ENCODE results near the gene FXN. TPM values are rescaled to one million over a fixed set of nuclear protein-coding genes. Genes with fewer than 3 reads are reported as not detected.

FXN gene
- total and polyA plus RNA-seq, 2 donors (not counting 3 experiments of a cell fraction or from before 2014, with no cell fraction given) = 18.2 to 21.2 TPM

DNA sequence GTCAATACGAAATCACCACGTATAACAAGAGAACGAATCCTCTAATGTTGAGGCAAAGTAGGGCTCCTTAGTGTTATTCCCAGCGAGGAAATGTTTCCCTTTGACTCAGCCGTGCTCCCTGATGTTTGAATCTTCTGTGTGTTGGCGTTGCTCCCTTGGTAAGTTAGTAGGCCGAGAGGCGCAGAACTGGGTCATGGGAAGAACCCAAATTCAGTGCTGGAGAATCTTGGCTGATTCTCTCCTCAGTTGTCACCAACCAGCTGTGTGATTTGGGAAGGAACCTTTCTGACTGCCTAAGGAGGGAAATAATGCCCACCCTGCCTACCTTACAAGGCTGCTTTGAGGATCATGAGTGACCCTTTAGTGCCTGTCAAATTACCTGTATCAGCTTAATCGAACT, 44.1 kb upstream of the FXN start:
- Histone ChIP-seq H3K4me3 (replicated peaks in 1 of 3; ENCODE audit: insufficient read depth in 1 of 3, low read depth in 1 of 3, low read length in 3 of 3) (no peak overlapping the region), H3K4me1 (ENCODE audit: control insufficient read depth, extremely low read depth, insufficient read depth, low read length) (no peaks in the 10 kb centered on the region), H3K36me3 (ENCODE audit: control insufficient read depth in 2 of 2, extremely low read depth in 1 of 2, insufficient read depth in 2 of 2, low read length in 2 of 2) (no peaks in the 10 kb centered on the region), H3K79me2 (ENCODE audit: control insufficient read depth, insufficient read depth, low read length) (no peaks in the 10 kb centered on the region), H3K9ac (replicated peaks; ENCODE audit: extremely low read depth, insufficient read depth, low read length) (no peak overlapping the region), H2AFZ (ENCODE audit: low read depth, low read length) (no peak overlapping the region), H3K9me3 (replicated peaks; ENCODE audit: control insufficient read depth, insufficient read depth, low read length) (no peaks in the 10 kb centered on the region), H4K20me1 (replicated peaks; ENCODE audit: control insufficient read depth, extremely low read depth, insufficient read depth, low read length) (no peaks in the 10 kb centered on the region), H3K27ac (ENCODE audit: insufficient read depth, low read depth, low read length) (no peak overlapping the region), H3K9me1 (replicated peaks; ENCODE audit: control insufficient read depth, extremely low read depth, insufficient read depth, low read length) (no peaks in the 10 kb centered on the region), H3K4me2 (ENCODE audit: insufficient read depth, low read length) (no peak overlapping the region), H3K27me3 (ENCODE audit: control insufficient read depth in 2 of 2, insufficient read depth in 2 of 2, low read length in 2 of 2) (peaks cover 0 to 1% of the 10 kb centered on the region in 2 experiments)
- dilution Hi-C loops (cut with MboI; ENCODE audit: extremely low pct_ligation_motif_present, low sequenced_read_pairs) = no loop called here
- ChIA-PET CTCF (no interaction called here), POLR2A (no interaction called here)
- no peak for DNase-seq (ENCODE audit: low read depth, low spot score)
- FAIRE-seq = no peak
- BruUV-seq (replicated peaks) = no TSS peak
- TF ChIP-seq POLR2AphosphoS5 (IDR thresholded peaks at IDR 0.05; ENCODE audit: insufficient read depth, low read depth, low read length) (no peak), GATA2 (IDR thresholded peaks at IDR 0.05; ENCODE audit: insufficient read depth, insufficient read length, low read depth, low read length) (no peak), JUN (IDR thresholded peaks at IDR 0.05; ENCODE audit: borderline replicate concordance, insufficient read depth, insufficient read length, low read depth) (no peak), EZH2 (IDR thresholded peaks at IDR 0.05; ENCODE audit: borderline replicate concordance, low read depth, low read length, severe bottlenecking) (no peak), MYC (IDR thresholded peaks at IDR 0.05; ENCODE audit: low read depth, low read length) (no peak), FOS (IDR thresholded peaks at IDR 0.05; ENCODE audit: borderline replicate concordance, insufficient read depth, low read length) (no peak), POLR2A (IDR thresholded peaks at IDR 0.05; ENCODE audit: low read depth, low read length) (no peak)
- TF ChIP-seq, protein P1, sequence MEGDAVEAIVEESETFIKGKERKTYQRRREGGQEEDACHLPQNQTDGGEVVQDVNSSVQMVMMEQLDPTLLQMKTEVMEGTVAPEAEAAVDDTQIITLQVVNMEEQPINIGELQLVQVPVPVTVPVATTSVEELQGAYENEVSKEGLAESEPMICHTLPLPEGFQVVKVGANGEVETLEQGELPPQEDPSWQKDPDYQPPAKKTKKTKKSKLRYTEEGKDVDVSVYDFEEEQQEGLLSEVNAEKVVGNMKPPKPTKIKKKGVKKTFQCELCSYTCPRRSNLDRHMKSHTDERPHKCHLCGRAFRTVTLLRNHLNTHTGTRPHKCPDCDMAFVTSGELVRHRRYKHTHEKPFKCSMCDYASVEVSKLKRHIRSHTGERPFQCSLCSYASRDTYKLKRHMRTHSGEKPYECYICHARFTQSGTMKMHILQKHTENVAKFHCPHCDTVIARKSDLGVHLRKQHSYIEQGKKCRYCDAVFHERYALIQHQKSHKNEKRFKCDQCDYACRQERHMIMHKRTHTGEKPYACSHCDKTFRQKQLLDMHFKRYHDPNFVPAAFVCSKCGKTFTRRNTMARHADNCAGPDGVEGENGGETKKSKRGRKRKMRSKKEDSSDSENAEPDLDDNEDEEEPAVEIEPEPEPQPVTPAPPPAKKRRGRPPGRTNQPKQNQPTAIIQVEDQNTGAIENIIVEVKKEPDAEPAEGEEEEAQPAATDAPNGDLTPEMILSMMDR (IDR thresholded peaks at IDR 0.05; ENCODE audit: extremely low read depth in 1 of 2, insufficient read depth in 1 of 2, low read depth in 1 of 2, low read length in 2 of 2) = no peak
- TF ChIP-seq, protein P2, sequence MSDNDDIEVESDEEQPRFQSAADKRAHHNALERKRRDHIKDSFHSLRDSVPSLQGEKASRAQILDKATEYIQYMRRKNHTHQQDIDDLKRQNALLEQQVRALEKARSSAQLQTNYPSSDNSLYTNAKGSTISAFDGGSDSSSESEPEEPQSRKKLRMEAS (IDR thresholded peaks at IDR 0.05; ENCODE audit: insufficient read depth, insufficient read length) = no peak
- intact Hi-C loops (cut with micrococcal nuclease) = no loop called here
